ENCODE measurements around the gene SUFU. TPM values are rescaled to one million over a fixed set of nuclear protein-coding genes. Genes with fewer than 3 reads are reported as not detected.

SUFU gene
- total RNA-seq, 1 donor from 2014 or later: 8.1 TPM

GRCh38 chr10:102595897-102596296 lies 92.1 kb downstream of the SUFU start:
- no peak for DNase-seq (ENCODE audit: low read depth)

GRCh38 chr10:102596506-102596971 lies 92.8 kb downstream of the SUFU start:
- peak; percentile 66 for DNase-seq (ENCODE audit: low read depth)

GRCh38 chr10:102597131-102597991 lies 93.6 kb downstream of the SUFU start:
- DNase-seq (ENCODE audit: low read depth): no peak

- no peak for DNase-seq (ENCODE audit: low read depth)
Observed at GRCh38 chr10:102598243-102598642, 94.5 kb downstream of the SUFU start.

DNA sequence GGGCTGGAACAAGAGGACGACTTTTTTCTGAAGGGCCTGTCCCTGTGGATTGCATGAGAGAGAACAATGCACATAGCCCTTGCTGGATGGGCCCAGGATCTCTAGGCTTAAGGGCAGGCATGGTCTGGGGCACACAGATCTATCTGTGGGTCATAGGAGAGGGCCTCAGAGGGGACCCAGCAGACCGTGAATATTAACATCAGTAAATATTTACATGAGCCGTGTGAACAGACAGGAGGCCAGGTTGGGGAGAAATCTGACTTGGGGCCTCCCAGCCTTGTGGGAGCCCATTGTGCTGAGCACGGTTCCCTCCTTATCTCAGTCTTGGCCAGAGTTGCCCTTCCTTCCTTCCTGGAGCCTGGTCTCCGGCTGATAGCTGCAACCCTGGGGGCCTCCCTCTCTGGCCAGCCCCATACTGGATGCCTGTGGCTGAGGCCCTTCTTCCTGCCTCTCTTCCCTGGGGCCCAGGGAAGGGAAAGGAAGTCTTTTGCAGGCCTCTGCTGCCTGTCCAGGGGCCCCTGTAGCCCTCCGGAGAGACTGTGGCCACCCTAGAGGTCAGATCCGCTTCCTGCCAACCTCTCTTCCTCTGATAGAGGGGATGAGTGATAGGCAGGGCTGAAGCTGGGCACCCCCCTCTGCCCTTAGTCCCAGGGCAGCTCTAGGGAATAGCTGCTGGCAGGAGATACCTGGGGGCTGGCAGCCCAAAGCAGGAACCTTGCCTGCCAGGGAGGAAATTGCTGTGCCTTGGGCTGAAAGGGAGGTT lies 96.0 kb downstream of the SUFU start:
- no peak for DNase-seq (ENCODE audit: low read depth)

DNA sequence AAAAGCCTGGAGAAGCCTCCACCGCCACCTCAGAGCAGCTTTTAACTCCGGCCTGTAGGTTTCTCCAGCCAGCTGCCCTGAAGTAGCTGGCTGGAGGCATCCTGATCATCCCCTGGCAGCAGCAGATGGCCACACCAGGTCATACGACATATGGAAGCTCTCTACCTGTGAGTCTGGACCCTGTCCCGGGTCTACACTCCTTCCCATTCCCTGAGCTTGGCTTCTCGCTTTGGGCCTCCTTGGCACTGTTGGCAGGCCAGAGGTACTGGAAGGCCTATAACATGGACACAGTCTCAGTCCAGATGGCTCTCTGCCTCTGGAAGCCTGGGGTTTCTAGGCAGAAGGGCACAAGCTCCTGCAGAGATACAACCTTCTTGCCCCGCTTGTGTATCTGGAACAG lies 97.0 kb downstream of the SUFU start:
- DNase-seq (ENCODE audit: low read depth): no peak

- no peak for DNase-seq (ENCODE audit: low read depth)
Observed at GRCh38 chr10:102601639-102602038, 97.9 kb downstream of the SUFU start.

DNA sequence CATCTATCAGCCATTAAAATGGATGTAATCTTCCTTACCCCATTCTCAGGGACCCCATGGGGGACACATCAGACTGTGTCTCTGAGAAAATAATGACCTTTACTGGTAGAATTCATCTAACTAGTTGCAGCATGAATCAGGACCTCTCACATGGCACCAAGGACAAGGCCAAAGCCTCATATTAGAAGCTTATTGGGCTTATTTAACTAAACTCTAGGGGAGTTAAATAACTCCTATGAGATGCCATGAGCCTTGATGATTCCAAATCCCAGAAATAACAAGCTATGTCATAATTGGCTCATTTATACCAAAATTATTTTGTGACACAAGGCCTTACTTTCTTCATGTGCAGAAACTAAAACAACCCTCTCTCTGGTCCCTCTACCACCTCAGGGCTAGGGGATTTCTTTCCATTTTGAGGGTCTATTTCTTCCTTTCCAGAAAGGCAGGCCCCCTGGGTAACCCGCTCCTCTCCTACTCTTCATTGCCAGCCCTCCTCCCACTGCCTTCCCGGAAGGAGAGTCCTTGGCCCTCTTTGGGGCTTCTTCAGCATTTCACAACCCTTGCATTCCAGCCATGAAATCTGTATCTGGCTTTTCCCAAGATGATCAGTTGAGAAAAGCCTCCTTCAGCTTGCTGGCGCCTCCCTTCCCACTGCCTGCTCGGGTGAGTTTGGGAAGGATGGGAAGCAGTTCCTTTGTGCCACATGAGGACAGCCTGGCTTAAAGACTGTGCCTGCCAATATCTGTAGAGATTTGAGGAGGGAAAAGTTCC lies 98.7 kb downstream of the SUFU start:
- DNase-seq (ENCODE audit: low read depth): no peak

GRCh38 chr10:102603946-102604345 lies 100.2 kb downstream of the SUFU start:
- DNase-seq (ENCODE audit: low read depth): no peak

DNA sequence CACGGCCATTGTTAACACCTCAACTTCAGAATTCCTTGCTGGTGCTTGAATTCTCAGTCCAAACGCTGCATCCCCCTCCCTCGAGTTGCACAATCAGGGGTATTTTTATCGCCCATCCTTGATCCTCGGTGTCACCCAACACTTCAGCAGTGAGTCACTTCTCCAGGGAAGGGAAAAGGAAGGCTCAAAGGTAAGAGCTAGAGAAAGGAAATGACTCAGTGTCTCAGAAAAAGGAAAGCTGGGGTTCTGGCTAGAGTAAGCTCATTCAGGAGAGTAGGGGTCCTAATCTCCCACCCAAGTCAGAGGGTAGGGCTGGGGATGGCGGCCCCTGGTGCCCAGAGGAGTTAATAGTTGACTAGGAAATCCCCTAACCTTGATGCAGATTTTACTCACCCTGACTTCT lies 100.7 kb downstream of the SUFU start:
- peak; percentile 96 for DNase-seq (ENCODE audit: low read depth)

DNA sequence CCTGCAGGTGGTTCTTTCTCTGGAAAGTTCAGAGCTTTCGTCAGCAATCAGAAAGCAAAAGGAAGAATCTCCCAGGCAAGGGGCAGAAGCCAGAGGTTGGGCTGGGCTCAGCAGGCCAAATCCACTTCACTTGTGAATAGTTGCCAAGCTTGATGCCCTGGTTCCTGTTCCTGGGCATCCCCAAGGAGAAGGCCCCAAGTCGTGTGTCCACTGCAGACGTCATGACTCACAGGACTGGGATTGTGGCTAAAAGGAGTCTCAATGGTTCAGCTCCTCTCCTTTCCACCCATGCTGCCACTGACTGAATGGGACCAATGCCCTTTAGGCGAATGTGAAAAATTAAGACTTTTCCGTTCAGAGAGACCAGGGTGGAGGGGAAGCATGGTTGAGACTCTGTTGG lies 101.9 kb downstream of the SUFU start:
- DNase-seq (ENCODE audit: low read depth): peak; percentile 84

GRCh38 chr10:102608487-102608886 lies 104.7 kb downstream of the SUFU start:
- no peak for DNase-seq (ENCODE audit: low read depth)

GRCh38 chr10:102610441-102610887 lies 106.7 kb downstream of the SUFU start:
- DNase-seq (ENCODE audit: low read depth): peak; percentile 65

GRCh38 chr10:102611514-102612087 lies 107.8 kb downstream of the SUFU start:
- DNase-seq (ENCODE audit: low read depth): peak; percentile 65

GRCh38 chr10:102612964-102613275 lies 109.1 kb downstream of the SUFU start:
- DNase-seq (ENCODE audit: low read depth): no peak

DNA sequence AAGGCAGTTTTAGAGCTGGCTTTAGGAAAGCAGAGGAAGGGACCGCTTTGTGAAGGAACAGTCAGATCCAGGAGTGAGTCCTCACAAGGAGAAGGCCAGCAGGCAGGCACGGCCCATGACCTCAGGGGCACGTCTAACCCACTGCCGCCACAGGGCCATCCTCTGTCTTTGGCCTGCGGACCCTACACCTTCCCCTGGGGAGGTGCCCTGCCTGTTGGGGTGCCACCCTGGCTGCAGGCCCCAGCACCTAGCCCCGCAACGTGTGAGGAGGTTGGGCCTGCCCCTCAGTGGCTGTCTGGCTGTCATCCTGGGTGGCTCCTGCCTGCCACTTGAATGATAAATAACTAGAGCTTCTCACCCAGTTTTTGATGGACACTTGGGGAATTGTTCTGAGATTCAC lies 109.5 kb downstream of the SUFU start:
- DNase-seq (ENCODE audit: low read depth): no peak

DNA sequence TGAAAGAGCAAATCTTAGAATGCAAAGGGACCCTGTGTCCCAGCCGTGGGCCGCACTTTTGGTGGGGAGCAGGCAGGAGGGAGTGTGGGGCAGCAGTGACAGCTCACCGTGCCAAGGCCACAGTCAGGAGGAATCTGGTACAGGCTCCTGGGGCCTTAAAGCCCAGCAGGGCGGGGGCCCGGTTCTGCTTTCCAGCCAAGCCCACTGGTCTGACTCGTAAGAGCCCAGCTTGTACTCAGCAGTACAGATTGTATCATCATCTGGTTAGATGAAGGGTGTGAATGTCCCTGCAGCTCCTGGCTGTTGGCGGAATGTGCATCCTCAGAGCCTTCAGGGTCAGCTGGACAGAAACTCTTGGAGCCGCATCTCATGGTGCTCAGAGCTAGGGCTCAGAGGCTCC lies 110.0 kb downstream of the SUFU start:
- DNase-seq (ENCODE audit: low read depth): no peak

DNA sequence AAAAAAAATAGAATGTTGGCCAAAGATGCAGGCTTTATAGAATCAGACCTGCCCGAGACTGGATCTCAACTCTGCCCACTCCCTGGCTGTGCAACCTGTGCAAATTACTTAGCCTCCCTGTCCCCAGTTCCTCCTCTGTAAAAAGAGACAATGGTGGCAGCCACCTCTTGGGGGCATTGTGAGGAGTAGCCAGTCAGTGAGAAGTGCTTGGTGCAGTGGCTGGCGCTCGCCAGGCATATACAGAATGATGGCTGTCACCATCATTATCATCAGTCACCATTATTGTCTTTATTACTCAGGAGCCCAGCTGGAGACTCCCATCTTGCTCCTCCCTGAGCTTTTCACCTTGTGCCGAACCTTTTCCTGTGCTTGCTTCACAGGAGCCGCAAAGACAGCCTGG lies 111.1 kb downstream of the SUFU start:
- DNase-seq (ENCODE audit: low read depth): no peak

GRCh38 chr10:102615361-102615760 lies 111.6 kb downstream of the SUFU start:
- DNase-seq (ENCODE audit: low read depth): no peak

DNA sequence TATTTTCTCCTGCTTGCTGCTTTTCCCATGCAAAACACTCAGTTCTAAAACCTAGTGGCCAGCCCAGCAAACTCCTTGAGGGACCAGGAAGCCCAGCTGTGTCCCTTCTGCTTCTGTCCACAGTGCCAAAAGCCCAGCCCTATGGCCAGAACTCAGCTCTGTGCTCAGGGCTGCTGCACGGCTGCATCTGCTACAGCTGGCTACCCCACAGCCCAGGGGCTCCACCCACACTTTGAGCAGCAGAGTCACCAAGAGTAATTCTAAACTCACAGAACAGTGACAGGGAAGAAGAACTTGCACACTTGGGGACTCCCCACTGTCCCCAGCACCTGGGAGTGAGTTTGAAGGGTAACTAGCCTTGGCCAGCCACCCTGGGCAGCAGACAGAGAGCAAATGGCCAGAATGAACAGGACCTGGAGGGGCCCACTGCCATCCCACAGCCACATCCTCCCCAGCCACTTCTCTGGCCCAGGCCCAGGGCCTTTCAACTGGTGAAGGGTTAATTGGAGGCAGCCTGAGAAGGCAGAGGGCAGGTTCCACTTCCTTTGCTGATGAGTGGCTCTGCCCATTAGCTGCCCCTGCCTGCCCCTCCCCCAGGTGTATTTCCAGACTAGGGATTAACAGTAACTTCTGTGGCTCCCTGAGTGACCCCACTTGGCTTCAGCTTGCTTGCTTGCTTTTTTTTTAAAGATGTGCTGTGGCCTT lies 112.4 kb downstream of the SUFU start:
- peak; percentile 48 for DNase-seq (ENCODE audit: low read depth)

- DNase-seq (ENCODE audit: low read depth): no peak
Observed at GRCh38 chr10:102617041-102617440, 113.3 kb downstream of the SUFU start.
